Pons (tissue), 1 donor: ENCODE data around the gene GPSM1.

Experiments
- DNase-seq: peaks from one replicate; pipeline ENCODE4 v3.0.0-alpha.2; 2016; ENCODE audit warnings: low spot score

Gene GPSM1

GRCh38 chr9:136332482-136332983 is 5.2 kb downstream of the GPSM1 start:
- no peak for DNase-seq

- no peak for DNase-seq
Measured at GRCh38 chr9:136333045-136333444, 5.7 kb downstream of the GPSM1 start.

GRCh38 chr9:136333486-136333885 is 6.1 kb downstream of the GPSM1 start:
- no peak for DNase-seq

- no peak for DNase-seq
Measured at GRCh38 chr9:136334541-136334940, 7.2 kb downstream of the GPSM1 start.

- no peak for DNase-seq
Measured at GRCh38 chr9:136335296-136336155, 8.2 kb downstream of the GPSM1 start.

GRCh38 chr9:136336156-136336870 is 9.0 kb downstream of the GPSM1 start:
- no peak for DNase-seq

GRCh38 chr9:136336881-136337280 is 9.5 kb downstream of the GPSM1 start:
- no peak for DNase-seq

- no peak for DNase-seq
Measured at GRCh38 chr9:136337416-136338395, 10.4 kb downstream of the GPSM1 start.

- no peak for DNase-seq
Measured at GRCh38 chr9:136338511-136338910, 11.2 kb downstream of the GPSM1 start.

- DNase-seq = peak; percentile 64
Measured at GRCh38 chr9:136339173-136339957, 12.0 kb downstream of the GPSM1 start.

- no peak for DNase-seq
Measured at GRCh38 chr9:136339958-136340310, 12.6 kb downstream of the GPSM1 start.

- DNase-seq = no peak
Measured at GRCh38 chr9:136340356-136341041, 13.2 kb downstream of the GPSM1 start.

GRCh38 chr9:136341042-136341655 is 13.8 kb downstream of the GPSM1 start:
- no peak for DNase-seq

GRCh38 chr9:136341769-136342168 is 14.4 kb downstream of the GPSM1 start:
- no peak for DNase-seq

- peak; percentile 76 for DNase-seq
Measured at GRCh38 chr9:136342181-136343120, 15.1 kb downstream of the GPSM1 start.

- DNase-seq = no peak
Measured at GRCh38 chr9:136343121-136343883, 16.0 kb downstream of the GPSM1 start.

- no peak for DNase-seq
Measured at GRCh38 chr9:136343884-136344269, 16.5 kb downstream of the GPSM1 start.
